NCI-H2196 (cell line): ENCODE results near the gene PLCL1.
"Not testable (repeated sequence)": the region's sequence is repeated elsewhere in the genome, so short reads cannot be mapped to it uniquely, and the experiment has no call there.

ENCODE experiments used
- DNase-seq: peaks from one replicate; lab custom pipeline; 2025; ENCODE audit not compliant: unreplicated experiment; lab: John Stamatoyannopoulos, UW

The PLCL1 gene

GRCh38 chr2:197809064-197809463 is 4.7 kb downstream of the PLCL1 start:
- DNase-seq, result no peak

- no peak for DNase-seq
These were observed 5.6 kb downstream of the PLCL1 start for GRCh38 chr2:197810016-197810415.

GRCh38 chr2:197810491-197810890 is 6.1 kb downstream of the PLCL1 start:
- no peak for DNase-seq

GRCh38 chr2:197813093-197813787 is 8.8 kb downstream of the PLCL1 start:
- peak; percentile 3 for DNase-seq

GRCh38 chr2:197814526-197814925 is 10.1 kb downstream of the PLCL1 start:
- DNase-seq, result no peak

GRCh38 chr2:197821550-197822289 is 17.3 kb downstream of the PLCL1 start:
- DNase-seq, result no peak

- DNase-seq, result no peak
These were observed 17.9 kb downstream of the PLCL1 start for GRCh38 chr2:197822333-197822732.

- no peak for DNase-seq
These were observed 23.2 kb downstream of the PLCL1 start for GRCh38 chr2:197827618-197828017.

- no peak for DNase-seq
These were observed 24.2 kb downstream of the PLCL1 start for GRCh38 chr2:197828464-197829135.

GRCh38 chr2:197834771-197835170 is 30.4 kb downstream of the PLCL1 start:
- DNase-seq, result not testable (repeated sequence)

GRCh38 chr2:197835293-197835692 is 30.9 kb downstream of the PLCL1 start:
- DNase-seq, result no peak

- DNase-seq, result no peak
These were observed 33.6 kb downstream of the PLCL1 start for GRCh38 chr2:197838036-197838435.

GRCh38 chr2:197838579-197838978 is 34.2 kb downstream of the PLCL1 start:
- no peak for DNase-seq

- DNase-seq, result no peak
These were observed 34.9 kb downstream of the PLCL1 start for GRCh38 chr2:197839327-197839726.

- DNase-seq, result no peak
These were observed 35.5 kb downstream of the PLCL1 start for GRCh38 chr2:197839856-197840255.

- no peak for DNase-seq
These were observed 41.7 kb downstream of the PLCL1 start for GRCh38 chr2:197846128-197846527.

GRCh38 chr2:197846777-197847176 is 42.4 kb downstream of the PLCL1 start:
- DNase-seq, result no peak

GRCh38 chr2:197847651-197848401 is 43.4 kb downstream of the PLCL1 start:
- no peak for DNase-seq

- DNase-seq, result no peak
These were observed 44.2 kb downstream of the PLCL1 start for GRCh38 chr2:197848602-197849001.

GRCh38 chr2:197850882-197851450 is 46.6 kb downstream of the PLCL1 start:
- DNase-seq, result no peak

- no peak for DNase-seq
These were observed 47.1 kb downstream of the PLCL1 start for GRCh38 chr2:197851451-197851850.
